Measurements from ENCODE around the gene C9orf43.

C9orf43 gene

DNA sequence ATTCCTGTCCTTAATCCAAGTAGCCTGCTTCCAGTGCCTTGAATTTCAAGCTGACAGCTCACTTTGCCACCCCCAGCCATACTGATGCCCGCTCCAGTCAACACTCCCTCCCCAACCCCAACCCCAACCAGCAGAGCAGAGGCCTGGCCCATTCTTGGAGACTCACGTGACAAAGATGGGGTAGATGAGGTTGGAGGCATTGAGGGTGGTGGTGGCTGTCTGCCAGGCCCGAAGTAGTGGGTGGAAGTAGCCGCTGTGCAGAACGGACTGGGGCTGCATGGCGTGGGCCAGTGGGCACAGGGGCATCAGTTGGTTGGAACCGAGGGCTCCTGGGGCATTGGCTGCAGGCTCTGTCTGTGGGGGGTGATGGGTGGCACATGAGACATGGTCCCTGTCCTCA is 17.3 kb upstream of the C9orf43 start:
- no peak for DNase-seq (ENCODE audit: low read depth)
- no peak overlapping the region for H3K4me3 ChIP-seq (ENCODE audit: control insufficient read depth, low read depth, low read length)
- TF ChIP-seq, protein P1, sequence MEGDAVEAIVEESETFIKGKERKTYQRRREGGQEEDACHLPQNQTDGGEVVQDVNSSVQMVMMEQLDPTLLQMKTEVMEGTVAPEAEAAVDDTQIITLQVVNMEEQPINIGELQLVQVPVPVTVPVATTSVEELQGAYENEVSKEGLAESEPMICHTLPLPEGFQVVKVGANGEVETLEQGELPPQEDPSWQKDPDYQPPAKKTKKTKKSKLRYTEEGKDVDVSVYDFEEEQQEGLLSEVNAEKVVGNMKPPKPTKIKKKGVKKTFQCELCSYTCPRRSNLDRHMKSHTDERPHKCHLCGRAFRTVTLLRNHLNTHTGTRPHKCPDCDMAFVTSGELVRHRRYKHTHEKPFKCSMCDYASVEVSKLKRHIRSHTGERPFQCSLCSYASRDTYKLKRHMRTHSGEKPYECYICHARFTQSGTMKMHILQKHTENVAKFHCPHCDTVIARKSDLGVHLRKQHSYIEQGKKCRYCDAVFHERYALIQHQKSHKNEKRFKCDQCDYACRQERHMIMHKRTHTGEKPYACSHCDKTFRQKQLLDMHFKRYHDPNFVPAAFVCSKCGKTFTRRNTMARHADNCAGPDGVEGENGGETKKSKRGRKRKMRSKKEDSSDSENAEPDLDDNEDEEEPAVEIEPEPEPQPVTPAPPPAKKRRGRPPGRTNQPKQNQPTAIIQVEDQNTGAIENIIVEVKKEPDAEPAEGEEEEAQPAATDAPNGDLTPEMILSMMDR (conservative IDR thresholded peaks at IDR 0.05; ENCODE audit: control insufficient read depth, insufficient read depth, low read depth, low read length): no peak

DNA sequence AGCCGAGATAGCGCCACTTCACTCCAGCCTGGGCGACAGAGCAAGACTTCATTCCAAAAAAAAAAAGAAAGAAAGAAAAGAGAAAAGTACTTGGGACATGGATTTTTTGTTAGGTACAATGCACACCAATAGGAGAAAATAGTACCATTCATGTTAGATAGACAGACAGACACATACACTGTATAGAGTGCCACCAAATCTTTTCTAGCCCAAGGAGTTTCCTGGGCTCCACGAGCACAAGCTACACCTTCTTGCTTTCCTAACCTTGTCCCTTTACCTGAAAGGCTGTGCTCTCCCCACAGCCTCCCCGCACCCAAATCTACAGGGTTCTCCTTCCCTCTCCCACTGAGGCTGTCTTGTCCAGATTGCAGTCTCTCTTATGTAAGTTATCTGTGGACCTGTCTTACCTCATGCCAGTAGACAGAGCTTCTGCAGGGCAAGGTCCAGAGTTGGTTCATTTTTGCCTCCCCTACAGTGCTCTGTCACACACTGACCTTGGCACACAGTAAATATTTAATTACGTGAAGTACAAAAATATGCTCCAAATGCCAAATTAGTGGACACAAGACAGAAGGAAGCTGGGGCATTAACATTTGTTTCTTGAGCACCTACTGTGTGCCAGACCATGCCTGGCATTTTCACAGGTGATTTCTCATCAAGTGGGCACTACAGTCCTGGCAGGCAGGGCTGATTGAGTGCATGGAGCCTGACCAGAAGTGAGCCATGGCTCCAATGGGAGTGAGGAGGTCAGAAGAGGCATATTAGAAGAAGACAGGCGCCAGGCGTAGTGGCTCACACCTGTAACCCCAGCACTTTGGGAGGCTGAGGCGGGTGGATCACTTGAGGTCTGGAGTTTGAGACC is 15.3 kb upstream of the C9orf43 start:
- no peak for DNase-seq (ENCODE audit: low read depth)
- H3K4me3 ChIP-seq (ENCODE audit: control insufficient read depth, low read depth, low read length): no peak overlapping the region
- TF ChIP-seq, protein P1 (conservative IDR thresholded peaks at IDR 0.05; ENCODE audit: control insufficient read depth, insufficient read depth, low read depth, low read length): no peak

DNA sequence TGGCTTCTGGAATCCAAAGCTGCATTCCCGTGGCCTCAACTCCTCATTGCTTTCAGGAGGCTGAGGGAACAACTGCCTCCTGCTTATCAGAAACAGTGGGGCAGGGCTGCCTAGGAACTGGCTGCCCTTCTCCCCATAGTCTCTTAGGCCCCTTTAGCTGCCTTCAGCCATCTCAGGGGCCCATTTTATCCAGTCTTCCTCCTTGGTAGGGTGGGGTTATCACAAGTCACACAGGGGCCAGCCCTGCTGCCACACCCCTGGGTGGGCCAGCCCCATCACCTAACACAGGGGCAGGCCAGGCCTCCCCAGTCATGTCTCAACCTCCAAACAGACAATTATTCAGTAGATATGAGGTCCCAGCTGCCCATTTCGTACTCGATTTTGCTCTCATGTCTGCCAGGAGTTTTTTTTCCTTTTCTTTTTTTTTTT is 13.3 kb upstream of the C9orf43 start:
- TF ChIP-seq, protein P1 (conservative IDR thresholded peaks at IDR 0.05; ENCODE audit: control insufficient read depth, insufficient read depth, low read depth, low read length): no peak
- DNase-seq (ENCODE audit: low read depth): no peak
- no peak overlapping the region for H3K4me3 ChIP-seq (ENCODE audit: control insufficient read depth, low read depth, low read length)

DNA sequence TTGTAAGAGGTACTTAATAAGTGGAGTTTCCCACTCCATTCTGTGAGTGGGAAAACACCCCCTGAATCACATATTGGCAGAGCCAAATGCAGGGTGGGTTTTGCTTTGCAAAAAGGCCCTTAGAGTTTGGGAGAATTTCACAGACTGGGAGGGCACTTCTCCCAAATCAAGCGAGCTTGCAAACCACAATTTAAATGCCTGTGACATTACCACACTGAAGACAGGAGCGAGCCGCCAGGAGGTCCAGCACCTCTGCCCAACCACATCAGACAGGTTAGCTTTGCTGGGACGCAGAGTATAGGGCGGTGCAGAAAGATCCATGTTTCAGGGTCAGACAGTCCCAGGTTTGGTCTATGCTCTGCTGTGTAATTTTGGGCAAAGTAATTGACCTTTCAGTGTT is 11.8 kb upstream of the C9orf43 start:
- TF ChIP-seq, protein P1 (conservative IDR thresholded peaks at IDR 0.05; ENCODE audit: control insufficient read depth, insufficient read depth, low read depth, low read length): no peak
- H3K4me3 ChIP-seq (ENCODE audit: control insufficient read depth, low read depth, low read length): no peak overlapping the region
- no peak for DNase-seq (ENCODE audit: low read depth)

DNA sequence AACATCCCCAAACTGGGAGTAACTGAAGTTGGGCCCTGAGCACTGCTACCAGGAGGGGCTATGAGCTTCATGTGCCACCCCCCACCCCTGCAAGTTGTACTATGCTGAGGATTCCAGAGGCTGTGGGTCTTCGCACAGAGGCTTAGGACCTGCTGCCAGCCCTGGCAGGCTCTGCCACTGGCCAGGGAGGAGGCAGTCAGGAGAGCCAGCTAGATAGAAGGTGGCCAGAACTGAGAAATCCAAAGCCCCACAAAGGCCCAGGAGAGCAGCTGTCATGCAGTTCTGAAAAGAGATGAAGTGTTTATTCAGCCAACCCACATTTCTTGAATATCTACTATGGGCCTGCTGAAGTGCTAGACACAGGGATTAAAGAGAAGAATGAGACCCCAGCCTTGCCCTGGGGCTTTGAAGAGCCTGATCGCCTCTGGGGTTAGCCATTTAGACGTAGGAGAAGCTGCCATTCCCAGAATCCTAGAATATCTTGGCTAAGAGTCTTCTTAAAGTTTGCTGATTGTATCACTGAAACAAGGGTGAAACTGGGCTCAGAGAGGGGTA is 10.8 kb upstream of the C9orf43 start:
- no peak overlapping the region for H3K4me3 ChIP-seq (ENCODE audit: control insufficient read depth, low read depth, low read length)
- TF ChIP-seq, protein P1 (conservative IDR thresholded peaks at IDR 0.05; ENCODE audit: control insufficient read depth, insufficient read depth, low read depth, low read length): no peak
- DNase-seq (ENCODE audit: low read depth): no peak

DNA sequence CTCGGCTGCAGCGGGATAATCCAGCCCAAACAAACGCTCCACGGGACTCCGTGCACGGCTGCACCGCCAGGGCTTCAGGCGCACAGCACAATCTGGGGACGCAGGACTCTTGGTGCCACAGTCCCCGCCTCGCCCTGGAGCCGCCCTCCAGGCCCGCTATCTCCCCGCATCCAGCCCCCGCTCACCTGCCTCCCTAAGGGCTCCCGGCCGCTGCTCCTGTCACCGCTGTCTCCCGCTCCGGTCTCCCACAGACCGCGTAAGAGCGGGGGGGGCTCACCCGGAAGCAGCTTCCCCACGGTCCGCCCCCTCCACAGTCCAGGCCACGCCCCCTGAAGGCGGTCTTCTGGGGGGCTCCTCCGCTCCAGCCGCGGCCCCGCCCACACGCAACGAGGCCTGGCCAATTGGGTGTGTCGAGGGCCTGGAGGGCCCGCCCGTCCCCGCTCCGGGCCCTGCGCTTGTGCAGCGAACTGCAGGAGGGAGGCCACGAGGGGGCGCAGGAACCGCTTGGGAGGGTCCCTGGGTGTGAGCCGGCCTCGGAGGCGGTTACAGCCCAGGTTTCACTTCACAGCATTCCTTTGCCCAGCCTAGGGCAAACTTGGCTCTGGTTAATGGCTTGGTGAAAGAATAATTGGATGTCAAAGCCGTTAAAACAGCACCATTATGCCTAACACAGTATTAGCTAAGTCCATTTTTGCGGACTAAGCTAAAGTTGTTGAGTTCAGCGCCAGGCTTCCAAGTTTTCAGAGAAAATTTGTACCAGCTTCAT is 9.3 kb upstream of the C9orf43 start, which contains the start of gene ALAD:
TSS of gene ALAD (minus strand) at position 258 of the 766 bp plus-strand sequence. CDS start 7,725 bp downstream, outside the sequence.
- peak within 1 kb of the TSS; percentile 87 for H3K4me3 ChIP-seq (ENCODE audit: control insufficient read depth, low read depth, low read length)
- TF ChIP-seq, protein P1 (conservative IDR thresholded peaks at IDR 0.05; ENCODE audit: control insufficient read depth, insufficient read depth, low read depth, low read length): peak; percentile 74
- DNase-seq (ENCODE audit: low read depth): peak; percentile 95
